BE2C (cell line): ENCODE data around the gene SEL1L2.

Experiments used
- DNase-seq: peaks from one replicate; pipeline ENCODE4 v3.0.0-alpha.2; 2020
- H3K27me3 ChIP-seq: fragments of 250-450 bp; sonication (Bioruptor Pico); 2 replicates; pipeline ENCODE4 v1.5.1; 2020; ENCODE audit warnings: mild to moderate bottlenecking
- H3K36me3 ChIP-seq: fragments of 250-450 bp; sonication (Bioruptor Pico); 2 replicates; pipeline ENCODE4 v1.5.1; 2020; ENCODE audit warnings: mild to moderate bottlenecking
- H3K4me1 ChIP-seq: fragments of 250-450 bp; sonication (Bioruptor Pico); 2 replicates; pipeline ENCODE4 v1.5.1; 2020
- H3K4me3 ChIP-seq: 2 replicates; pipeline ENCODE4 v1.5.1; 2011; ENCODE audit warnings: low read depth, low read length
- H3K9me3 ChIP-seq: fragments of 250-450 bp; sonication (Bioruptor Pico); 2 replicates; pipeline ENCODE4 v1.5.1; 2020
- CTCF ChIP-seq: IDR thresholded peaks from 2 replicates; pipeline ENCODE4 v1.5.1; 2012; ENCODE audit warnings: mild to moderate bottlenecking, low read depth, low read length

The SEL1L2 gene

GRCh38 chr20:13852306-13852705, 138.1 kb downstream of the SEL1L2 start:
- Histone ChIP-seq H3K4me3 (no peak overlapping the region), H3K9me3 (no peaks in the 10 kb centered on the region), H3K27me3 (peaks cover 15% of the 10 kb centered on the region), H3K36me3 (no peaks in the 10 kb centered on the region), H3K4me1 (no peaks in the 10 kb centered on the region)
- DNase-seq = no peak
- TF ChIP-seq CTCF = no peak

GRCh38 chr20:13851279-13851678, 139.1 kb downstream of the SEL1L2 start:
- no peak for DNase-seq
- Histone ChIP-seq H3K27me3 (peaks cover 15% of the 10 kb centered on the region), H3K36me3 (no peaks in the 10 kb centered on the region), H3K9me3 (no peaks in the 10 kb centered on the region), H3K4me3 (no peak overlapping the region), H3K4me1 (no peaks in the 10 kb centered on the region)
- TF ChIP-seq CTCF = no peak

GRCh38 chr20:13844296-13844695, 146.1 kb downstream of the SEL1L2 start:
- H3K27me3 ChIP-seq = peaks cover 11% of the 10 kb centered on the region
- no peak for TF ChIP-seq CTCF

GRCh38 chr20:13841206-13841605, 149.2 kb downstream of the SEL1L2 start:
- Histone ChIP-seq H3K4me3 (no peak overlapping the region), H3K9me3 (no peaks in the 10 kb centered on the region), H3K36me3 (no peaks in the 10 kb centered on the region), H3K4me1 (no peaks in the 10 kb centered on the region), H3K27me3 (peaks cover 12% of the 10 kb centered on the region)
- DNase-seq = no peak
- TF ChIP-seq CTCF = no peak

More at GRCh38 chr20:13844296-13844695, 146.1 kb downstream of the SEL1L2 start:
- Histone ChIP-seq H3K36me3 (no peaks in the 10 kb centered on the region), H3K4me3 (no peak overlapping the region), H3K9me3 (no peaks in the 10 kb centered on the region), H3K4me1 (no peaks in the 10 kb centered on the region)
- DNase-seq = no peak

GRCh38 chr20:13840093-13840465, 150.3 kb downstream of the SEL1L2 start:
- Histone ChIP-seq H3K4me3 (no peak overlapping the region), H3K9me3 (no peaks in the 10 kb centered on the region), H3K27me3 (peaks cover 12% of the 10 kb centered on the region), H3K4me1 (no peaks in the 10 kb centered on the region), H3K36me3 (no peaks in the 10 kb centered on the region)
- TF ChIP-seq CTCF = no peak
- DNase-seq = no peak

- no peaks in the 10 kb centered on the region for H3K36me3 ChIP-seq
- TF ChIP-seq CTCF = no peak
- H3K4me1 ChIP-seq = no peaks in the 10 kb centered on the region
- H3K4me3 ChIP-seq = no peak overlapping the region
- peaks cover 12% of the 10 kb centered on the region for H3K27me3 ChIP-seq
- DNase-seq = no peak
- H3K9me3 ChIP-seq = no peaks in the 10 kb centered on the region
These were observed 150.9 kb downstream of the SEL1L2 start for GRCh38 chr20:13839421-13840092.
